Activated naive CD4-positive, alpha-beta T cell treated with anti-CD3 and anti-CD28 coated beads, Interleukin-2, amount 50 U/mL, for 24 hours (primary cell): ENCODE data around the gene ETHE1.

Experiments used
- H3K27ac Mint-ChIP-seq: one replicate; pipeline ENCODE4 v1.8.0; 2021; ENCODE audit warnings: mild to moderate bottlenecking, mixed read lengths
- H3K27me3 Mint-ChIP-seq: one replicate; pipeline ENCODE4 v1.8.0; 2021; ENCODE audit warnings: mixed read lengths
- H3K36me3 Mint-ChIP-seq: one replicate; pipeline ENCODE4 v1.8.0; 2021; ENCODE audit warnings: mixed read lengths
- H3K4me1 Mint-ChIP-seq: one replicate; pipeline ENCODE4 v1.8.0; 2021; ENCODE audit warnings: mixed read lengths
- H3K4me3 Mint-ChIP-seq: one replicate; pipeline ENCODE4 v1.8.0; 2021; ENCODE audit warnings: mild to moderate bottlenecking, mixed read lengths
- H3K9me3 Mint-ChIP-seq: one replicate; pipeline ENCODE4 v1.8.0; 2021; ENCODE audit warnings: mixed read lengths

The ETHE1 gene

GRCh38 chr19:43489979-43490599 is 36.9 kb downstream of the ETHE1 start:
- peaks cover 10% of the 10 kb centered on the region for H3K4me1 Mint-ChIP-seq
- no peaks in the 10 kb centered on the region for H3K27me3 Mint-ChIP-seq
- H3K9me3 Mint-ChIP-seq, result no peaks in the 10 kb centered on the region
- peaks cover 5% of the 10 kb centered on the region for H3K36me3 Mint-ChIP-seq
- H3K27ac Mint-ChIP-seq, result peak overlapping the region; percentile 69
- no peak overlapping the region for H3K4me3 Mint-ChIP-seq

- H3K27ac Mint-ChIP-seq, result no peak overlapping the region
- H3K27me3 Mint-ChIP-seq, result no peaks in the 10 kb centered on the region
- H3K36me3 Mint-ChIP-seq, result peaks cover 2% of the 10 kb centered on the region
- no peaks in the 10 kb centered on the region for H3K9me3 Mint-ChIP-seq
- peaks cover 10% of the 10 kb centered on the region for H3K4me1 Mint-ChIP-seq
- no peak overlapping the region for H3K4me3 Mint-ChIP-seq
These were observed 37.7 kb downstream of the ETHE1 start for GRCh38 chr19:43489310-43489709.

GRCh38 chr19:43488179-43488578 is 38.8 kb downstream of the ETHE1 start:
- no peaks in the 10 kb centered on the region for H3K9me3 Mint-ChIP-seq
- no peak overlapping the region for H3K27ac Mint-ChIP-seq
- H3K27me3 Mint-ChIP-seq, result no peaks in the 10 kb centered on the region
- peaks cover 1% of the 10 kb centered on the region for H3K36me3 Mint-ChIP-seq
- H3K4me3 Mint-ChIP-seq, result no peak overlapping the region
- peaks cover 10% of the 10 kb centered on the region for H3K4me1 Mint-ChIP-seq

GRCh38 chr19:43486412-43486811 is 40.6 kb downstream of the ETHE1 start:
- Mint-ChIP-seq H3K36me3 (peaks cover 1% of the 10 kb centered on the region), H3K27me3 (no peaks in the 10 kb centered on the region), H3K27ac (no peak overlapping the region), H3K4me3 (no peak overlapping the region), H3K9me3 (no peaks in the 10 kb centered on the region), H3K4me1 (peaks cover 10% of the 10 kb centered on the region)

- Mint-ChIP-seq H3K27ac (no peak overlapping the region), H3K4me3 (no peak overlapping the region), H3K4me1 (peaks cover 10% of the 10 kb centered on the region), H3K36me3 (peaks cover 1% of the 10 kb centered on the region), H3K27me3 (no peaks in the 10 kb centered on the region), H3K9me3 (no peaks in the 10 kb centered on the region)
These were observed 41.0 kb downstream of the ETHE1 start for GRCh38 chr19:43485951-43486350.

- Mint-ChIP-seq H3K27me3 (no peaks in the 10 kb centered on the region), H3K36me3 (peaks cover 1% of the 10 kb centered on the region), H3K4me3 (no peak overlapping the region), H3K9me3 (no peaks in the 10 kb centered on the region), H3K27ac (no peak overlapping the region), H3K4me1 (no peaks in the 10 kb centered on the region)
These were observed 43.7 kb downstream of the ETHE1 start for GRCh38 chr19:43483281-43483680.

GRCh38 chr19:43482193-43482592 is 44.8 kb downstream of the ETHE1 start:
- no peak overlapping the region for H3K4me3 Mint-ChIP-seq

GRCh38 chr19:43481701-43482100 is 45.3 kb downstream of the ETHE1 start:
- no peaks in the 10 kb centered on the region for H3K9me3 Mint-ChIP-seq
- H3K27me3 Mint-ChIP-seq, result no peaks in the 10 kb centered on the region
- no peak overlapping the region for H3K27ac Mint-ChIP-seq
- no peak overlapping the region for H3K4me3 Mint-ChIP-seq
- H3K4me1 Mint-ChIP-seq, result no peaks in the 10 kb centered on the region
- H3K36me3 Mint-ChIP-seq, result peaks cover 8% of the 10 kb centered on the region

More at GRCh38 chr19:43482193-43482592, 44.8 kb downstream of the ETHE1 start:
- H3K27ac Mint-ChIP-seq, result no peak overlapping the region
- no peaks in the 10 kb centered on the region for H3K4me1 Mint-ChIP-seq
- no peaks in the 10 kb centered on the region for H3K9me3 Mint-ChIP-seq
- H3K36me3 Mint-ChIP-seq, result peaks cover 7% of the 10 kb centered on the region
- H3K27me3 Mint-ChIP-seq, result no peaks in the 10 kb centered on the region

GRCh38 chr19:43480574-43480973 is 46.4 kb downstream of the ETHE1 start:
- H3K4me3 Mint-ChIP-seq, result no peak overlapping the region
- H3K9me3 Mint-ChIP-seq, result peaks cover under 1% of the 10 kb centered on the region
- no peaks in the 10 kb centered on the region for H3K27me3 Mint-ChIP-seq
- H3K36me3 Mint-ChIP-seq, result peaks cover 8% of the 10 kb centered on the region
- no peak overlapping the region for H3K27ac Mint-ChIP-seq
- peaks cover 7% of the 10 kb centered on the region for H3K4me1 Mint-ChIP-seq

GRCh38 chr19:43479961-43480561 is 46.9 kb downstream of the ETHE1 start:
- Mint-ChIP-seq H3K27me3 (no peaks in the 10 kb centered on the region), H3K27ac (no peak overlapping the region), H3K4me1 (peaks cover 11% of the 10 kb centered on the region), H3K36me3 (peaks cover 12% of the 10 kb centered on the region), H3K9me3 (peaks cover 3% of the 10 kb centered on the region), H3K4me3 (no peak overlapping the region)

- Mint-ChIP-seq H3K4me1 (peaks cover 14% of the 10 kb centered on the region), H3K27ac (no peak overlapping the region), H3K4me3 (no peak overlapping the region), H3K36me3 (peaks cover 12% of the 10 kb centered on the region), H3K27me3 (no peaks in the 10 kb centered on the region), H3K9me3 (peaks cover 3% of the 10 kb centered on the region)
These were observed 47.8 kb downstream of the ETHE1 start for GRCh38 chr19:43479226-43479625.

GRCh38 chr19:43478323-43478722 is 48.7 kb downstream of the ETHE1 start:
- H3K4me1 Mint-ChIP-seq, result peaks cover 23% of the 10 kb centered on the region
- H3K36me3 Mint-ChIP-seq, result peaks cover 12% of the 10 kb centered on the region
- peaks cover 3% of the 10 kb centered on the region for H3K9me3 Mint-ChIP-seq
- H3K4me3 Mint-ChIP-seq, result no peak overlapping the region
- no peaks in the 10 kb centered on the region for H3K27me3 Mint-ChIP-seq
- peak overlapping the region; percentile 31 for H3K27ac Mint-ChIP-seq

- Mint-ChIP-seq H3K4me1 (peaks cover 38% of the 10 kb centered on the region), H3K9me3 (peaks cover 3% of the 10 kb centered on the region), H3K36me3 (peaks cover 12% of the 10 kb centered on the region), H3K4me3 (no peak overlapping the region), H3K27ac (no peak overlapping the region), H3K27me3 (no peaks in the 10 kb centered on the region)
These were observed 50.4 kb downstream of the ETHE1 start for GRCh38 chr19:43476606-43477005.

- Mint-ChIP-seq H3K27me3 (no peaks in the 10 kb centered on the region), H3K4me1 (peaks cover 53% of the 10 kb centered on the region), H3K36me3 (peaks cover 12% of the 10 kb centered on the region), H3K27ac (peak overlapping the region; percentile 97), H3K9me3 (peaks cover 3% of the 10 kb centered on the region), H3K4me3 (peak overlapping the region; percentile 83)
These were observed 51.9 kb downstream of the ETHE1 start for GRCh38 chr19:43474986-43475705.

GRCh38 chr19:43474487-43474886 is 52.5 kb downstream of the ETHE1 start:
- peak overlapping the region; percentile 16 for H3K4me3 Mint-ChIP-seq
- peaks cover 3% of the 10 kb centered on the region for H3K9me3 Mint-ChIP-seq
- no peaks in the 10 kb centered on the region for H3K27me3 Mint-ChIP-seq
- peak overlapping the region; percentile 35 for H3K27ac Mint-ChIP-seq
- peaks cover 12% of the 10 kb centered on the region for H3K36me3 Mint-ChIP-seq
- H3K4me1 Mint-ChIP-seq, result peaks cover 60% of the 10 kb centered on the region

GRCh38 chr19:43471091-43471490 is 55.9 kb downstream of the ETHE1 start:
- Mint-ChIP-seq H3K4me1 (peaks cover 86% of the 10 kb centered on the region), H3K9me3 (peaks cover 3% of the 10 kb centered on the region), H3K27ac (no peak overlapping the region), H3K4me3 (peak overlapping the region; percentile 11), H3K36me3 (peaks cover 3% of the 10 kb centered on the region), H3K27me3 (no peaks in the 10 kb centered on the region)
